HepG2 (cell line): ENCODE measurements around the gene OSR1. TPM values are rescaled to one million over a fixed set of nuclear protein-coding genes. Genes with fewer than 3 reads are reported as not detected.

Experiments used
- ATAC-seq: fragments of 200-7000 bp; cut with Tn5 transposase; 3 replicates; pipeline ENCODE4 v1.9.1; 2020; ENCODE audit warnings: mild to moderate bottlenecking, moderate library complexity
- BruUV-seq: library from RNA; stranded (reverse); fragments of 400-500 nt; replicated peaks from 2 replicates; lab custom pipeline; 2021; lab: Mats Ljungman, UMichigan
- CTCF ChIA-PET: fragments of 300-600 bp; formaldehyde crosslinking; extraction: SDS; loops from one replicate; lab custom pipeline; 2021; ENCODE audit warnings: low total read pairs, inconsistent platforms, low intra/inter-chr PET ratio; lab: Yijun Ruan, JAX
- POLR2A ChIA-PET: fragments of 350-600 bp; sonication (Branson Sonifier 250); formaldehyde crosslinking; loops from one replicate; lab custom pipeline; 2020; ENCODE audit warnings: antibody characterized with exemption, inconsistent platforms; lab: Yijun Ruan, JAX
- DNase-seq: peaks from one replicate; pipeline ENCODE4 v3.0.0-alpha.2; 2015; ENCODE audit warnings: low spot score
- FAIRE-seq: peaks from 3 replicates; lab custom pipeline; 2011; peaks lifted over from hg19 to GRCh38; lab: Jason Lieb, UNC
- H2AFZ ChIP-seq: one replicate; pipeline ENCODE4 v1.6.1; 2011; ENCODE audit warnings: low read length, inconsistent platforms
- H3K27ac ChIP-seq: fragments of 300-600 bp; 3 replicates; pipeline ENCODE4 v1.8.0; 2011; ENCODE audit warnings: mixed run types, mild to moderate bottlenecking, mixed read lengths, low read length, inconsistent platforms; ENCODE audit not compliant: insufficient read depth; ENCODE audit errors: extremely low read length
- H3K27me3 ChIP-seq, 2 experiments: fragments of 200-600 bp in 1 of 2; 2 replicates in 1 of 2; 3 replicates in 1 of 2; pipeline versions ENCODE4 v1.6.0 to v1.8.0; 2011; ENCODE audit warnings: low read length in 2 of 2, mild to moderate bottlenecking in 2 of 2, moderate library complexity in 2 of 2, inconsistent platforms in 1 of 2; ENCODE audit not compliant: insufficient read depth in 2 of 2, control insufficient read depth in 1 of 2
- H3K36me3 ChIP-seq, 2 experiments: fragments of 200-600 bp in 1 of 2; replicated peaks in 1 of 2; 2 replicates in 1 of 2; 3 replicates in 1 of 2; pipeline versions ENCODE4 v1.5.1 to v1.8.0; 2011; ENCODE audit warnings: low read length in 2 of 2, inconsistent platforms in 1 of 2; ENCODE audit not compliant: insufficient read depth in 2 of 2, control insufficient read depth in 1 of 2
- H3K4me1 ChIP-seq: 2 replicates; pipeline ENCODE4 v1.5.1; 2012; ENCODE audit warnings: low read length, inconsistent platforms; ENCODE audit not compliant: insufficient read depth
- H3K4me2 ChIP-seq: 2 replicates; pipeline ENCODE4 v1.6.0; 2011; ENCODE audit warnings: low read depth, low read length, inconsistent platforms
- H3K4me3 ChIP-seq, 3 experiments: fragments of 200-600 bp in 1 of 3; sonication (generic), shearing (Covaris generic) in 1 of 3; replicated peaks in 1 of 3; 2 replicates each; pipeline ENCODE4 v1.5.1; 2011 to 2016; ENCODE audit warnings: low read length in 3 of 3, inconsistent platforms in 2 of 3, low read depth in 2 of 3, mild to moderate bottlenecking in 2 of 3, control low read depth in 1 of 3, mixed read lengths in 1 of 3; ENCODE audit not compliant: insufficient read depth in 1 of 3
- H3K79me2 ChIP-seq: one replicate; pipeline ENCODE4 v1.6.1; 2011; ENCODE audit warnings: low read length, inconsistent platforms; ENCODE audit not compliant: insufficient read depth
- H3K9ac ChIP-seq: 2 replicates; pipeline ENCODE4 v1.6.0; 2011; ENCODE audit warnings: mild to moderate bottlenecking, low read depth, low read length, inconsistent platforms; ENCODE audit not compliant: insufficient read depth
- H3K9me3 ChIP-seq: 2 replicates; pipeline ENCODE4 v1.5.1; 2012; ENCODE audit warnings: mild to moderate bottlenecking, low read length
- H4K20me1 ChIP-seq: 2 replicates; pipeline ENCODE4 v1.6.0; 2011; ENCODE audit warnings: inconsistent platforms, mild to moderate bottlenecking, low read length, moderate library complexity; ENCODE audit not compliant: insufficient read depth
- CENPT ChIP-seq: sonication (generic); formaldehyde crosslinking; IDR thresholded peaks from 2 replicates; pipeline ENCODE4 v1.8.0; 2022; ENCODE audit warnings: low read depth, mild to moderate bottlenecking, moderate library complexity, missing genetic modification reagents
- MLX ChIP-seq: IDR thresholded peaks from 2 replicates; pipeline ENCODE4 v1.6.1; 2016
- MNT ChIP-seq: fragments of 450-650 bp; IDR thresholded peaks from 2 replicates; pipeline ENCODE4 v1.6.1; 2016
- RXRB ChIP-seq: IDR thresholded peaks from 2 replicates; pipeline ENCODE4 v1.6.1; 2016; ENCODE audit warnings: borderline replicate concordance, missing genetic modification reagents, missing compliant biosample characterization
- SALL2 ChIP-seq: sonication (generic); formaldehyde crosslinking; IDR thresholded peaks from 2 replicates; pipeline ENCODE4 v1.8.1; 2023; ENCODE audit warnings: mild to moderate bottlenecking, missing genetic modification reagents, inconsistent platforms
- ZFP36 ChIP-seq: fragments of 150-350 bp; IDR thresholded peaks from 2 replicates; pipeline ENCODE4 v1.6.1; 2018; ENCODE audit warnings: borderline replicate concordance, low read length, low read depth; ENCODE audit not compliant: partially characterized antibody
- ZFY ChIP-seq: sonication (generic); formaldehyde crosslinking; IDR thresholded peaks from 2 replicates; pipeline ENCODE4 v1.4.0; 2020; ENCODE audit warnings: missing genetic modification reagents
- ZNF484 ChIP-seq: sonication (generic); formaldehyde crosslinking; IDR thresholded peaks from 2 replicates; pipeline ENCODE4 v1.5.1; 2020; ENCODE audit warnings: mild to moderate bottlenecking, low read depth, missing genetic modification reagents, borderline replicate concordance
- WGBS: methylation state at CpG from one replicate; pipeline ENCODE4 v1.1.6; 2017; ENCODE audit warnings: low lambda C conversion rate; 5-methylcytosine and 5-hydroxymethylcytosine counted together
- in situ Hi-C: cut with HindIII; loops from 2 replicates; pipeline ENCODE4 v1.10.0; 2017; ENCODE audit warnings: low pct_unique_long_range_greater_than_20kb; ENCODE audit not compliant: extremely low pct_ligation_motif_present
- intact Hi-C: fragments of 100-400 bp; cut with micrococcal nuclease; formaldehyde crosslinking; loops from one replicate; pipeline ENCODE4 v1.10.0; 2022; ENCODE audit not compliant: unreplicated experiment
- polyA plus RNA-seq, 8 experiments: library from polyadenylated mRNA; depleted of rRNA in 3 of 8; stranded (reverse) in 7 of 8; unstranded in 1 of 8; fragments of >200 nt; fragmentation: Illumina TruSeq in 4 of 8; extraction: Trizol in 4 of 8; gene quantifications; 2 replicates each; pipeline versions ENCODE4 v1.2.1 to v1.2.3, GENCODE V29; 2011 to 2016; ENCODE audit warnings: low read depth in 4 of 8, missing spikeins in 1 of 8, mixed read lengths in 1 of 8; ENCODE audit not compliant: insufficient read depth in 1 of 8
- total RNA-seq, 5 experiments: library from RNA; depleted of rRNA; stranded (reverse); fragments of >200 nt; fragmentation: Illumina TruSeq; extraction: Trizol; gene quantifications; 2 replicates each; pipeline ENCODE4 v1.2.3, GENCODE V29; 2016; ENCODE audit warnings: low read depth in 1 of 5
- TF ChIP-seq, protein P1 (sequence below), 2 experiments: sonication (generic) in 1 of 2; formaldehyde crosslinking in 1 of 2; IDR thresholded peaks; 2 replicates each; pipeline versions ENCODE4 v1.6.1 to v1.9.0; 2014 to 2022; ENCODE audit warnings: antibody characterized with exemption in 1 of 2, borderline replicate concordance in 1 of 2, inconsistent platforms in 1 of 2, low read depth in 1 of 2, missing genetic modification reagents in 1 of 2
- TF ChIP-seq, protein P2 (sequence below): sonication (generic); formaldehyde crosslinking; IDR thresholded peaks from 2 replicates; pipeline ENCODE4 v1.4.0; 2020; ENCODE audit warnings: mild to moderate bottlenecking, missing genetic modification reagents

OSR1 gene
- total and polyA plus RNA-seq, 2 of the 13 experiments (the other 11 are each of a cell fraction or from before 2014, with no cell fraction given), result 0.63 to 1.1 TPM

DNA sequence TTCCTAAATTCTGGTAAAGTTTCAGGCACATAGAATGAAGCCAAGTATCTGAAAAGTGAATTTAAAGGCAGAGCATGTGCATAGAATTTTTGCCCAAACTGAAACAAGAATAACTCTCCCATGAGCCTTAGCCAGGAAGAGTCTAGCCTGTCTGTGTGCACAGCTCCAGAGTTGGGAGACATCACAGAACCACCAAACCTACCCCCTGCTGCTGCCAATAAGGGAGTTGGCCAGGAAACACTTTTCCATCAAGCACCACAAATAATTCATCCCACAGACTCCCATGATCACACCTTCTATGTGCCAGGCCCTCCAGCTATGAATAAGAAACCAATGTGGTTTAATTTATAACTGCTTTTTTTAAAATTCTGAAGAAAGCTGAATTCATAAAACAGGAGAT, 27.0 kb downstream of the OSR1 start (continued):
- TF ChIP-seq, protein P1, sequence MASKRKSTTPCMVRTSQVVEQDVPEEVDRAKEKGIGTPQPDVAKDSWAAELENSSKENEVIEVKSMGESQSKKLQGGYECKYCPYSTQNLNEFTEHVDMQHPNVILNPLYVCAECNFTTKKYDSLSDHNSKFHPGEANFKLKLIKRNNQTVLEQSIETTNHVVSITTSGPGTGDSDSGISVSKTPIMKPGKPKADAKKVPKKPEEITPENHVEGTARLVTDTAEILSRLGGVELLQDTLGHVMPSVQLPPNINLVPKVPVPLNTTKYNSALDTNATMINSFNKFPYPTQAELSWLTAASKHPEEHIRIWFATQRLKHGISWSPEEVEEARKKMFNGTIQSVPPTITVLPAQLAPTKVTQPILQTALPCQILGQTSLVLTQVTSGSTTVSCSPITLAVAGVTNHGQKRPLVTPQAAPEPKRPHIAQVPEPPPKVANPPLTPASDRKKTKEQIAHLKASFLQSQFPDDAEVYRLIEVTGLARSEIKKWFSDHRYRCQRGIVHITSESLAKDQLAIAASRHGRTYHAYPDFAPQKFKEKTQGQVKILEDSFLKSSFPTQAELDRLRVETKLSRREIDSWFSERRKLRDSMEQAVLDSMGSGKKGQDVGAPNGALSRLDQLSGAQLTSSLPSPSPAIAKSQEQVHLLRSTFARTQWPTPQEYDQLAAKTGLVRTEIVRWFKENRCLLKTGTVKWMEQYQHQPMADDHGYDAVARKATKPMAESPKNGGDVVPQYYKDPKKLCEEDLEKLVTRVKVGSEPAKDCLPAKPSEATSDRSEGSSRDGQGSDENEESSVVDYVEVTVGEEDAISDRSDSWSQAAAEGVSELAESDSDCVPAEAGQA (IDR thresholded peaks at IDR 0.05; ENCODE audit: low read depth), result no peak
- TF ChIP-seq, protein P1 (CRISPR knock-in tag; IDR thresholded peaks at IDR 0.05; ENCODE audit: borderline replicate concordance), result no peak
- TF ChIP-seq RXRB (no peak), ZNF484 (no peak), MNT (no peak), SALL2 (CRISPR knock-in tag) (no peak)
- TF ChIP-seq, all 625 proteins: peak for 0

DNA sequence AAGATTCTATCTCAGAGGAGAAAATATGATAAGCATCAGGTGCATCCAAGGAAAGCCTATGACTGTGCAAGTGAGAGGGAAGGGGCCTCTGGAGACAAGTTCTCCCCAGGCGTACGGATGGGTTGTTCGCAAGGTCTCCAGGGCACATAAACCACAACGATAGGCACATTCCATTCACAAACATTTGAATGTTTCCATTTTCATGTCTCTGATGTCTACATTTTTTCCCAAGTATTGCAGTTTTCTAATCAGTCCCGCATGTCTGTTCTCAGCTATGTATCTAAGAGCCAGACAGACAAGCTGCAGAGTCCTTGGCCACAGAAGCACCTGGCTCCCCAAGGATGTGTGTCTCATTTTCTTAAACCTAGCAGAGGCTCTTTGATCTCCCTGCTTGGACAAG, 28.0 kb downstream of the OSR1 start:
- intact Hi-C loops, result no loop called here
- POLR2A ChIA-PET, result no interaction called here
- WGBS, result 84% methylated on average over 5 of the region's 5 CpGs
- TF ChIP-seq MLX (CRISPR knock-in tag) (no peak), ZFY (no peak), CENPT (no peak), ZFP36 (no peak)
- TF ChIP-seq, protein P2, sequence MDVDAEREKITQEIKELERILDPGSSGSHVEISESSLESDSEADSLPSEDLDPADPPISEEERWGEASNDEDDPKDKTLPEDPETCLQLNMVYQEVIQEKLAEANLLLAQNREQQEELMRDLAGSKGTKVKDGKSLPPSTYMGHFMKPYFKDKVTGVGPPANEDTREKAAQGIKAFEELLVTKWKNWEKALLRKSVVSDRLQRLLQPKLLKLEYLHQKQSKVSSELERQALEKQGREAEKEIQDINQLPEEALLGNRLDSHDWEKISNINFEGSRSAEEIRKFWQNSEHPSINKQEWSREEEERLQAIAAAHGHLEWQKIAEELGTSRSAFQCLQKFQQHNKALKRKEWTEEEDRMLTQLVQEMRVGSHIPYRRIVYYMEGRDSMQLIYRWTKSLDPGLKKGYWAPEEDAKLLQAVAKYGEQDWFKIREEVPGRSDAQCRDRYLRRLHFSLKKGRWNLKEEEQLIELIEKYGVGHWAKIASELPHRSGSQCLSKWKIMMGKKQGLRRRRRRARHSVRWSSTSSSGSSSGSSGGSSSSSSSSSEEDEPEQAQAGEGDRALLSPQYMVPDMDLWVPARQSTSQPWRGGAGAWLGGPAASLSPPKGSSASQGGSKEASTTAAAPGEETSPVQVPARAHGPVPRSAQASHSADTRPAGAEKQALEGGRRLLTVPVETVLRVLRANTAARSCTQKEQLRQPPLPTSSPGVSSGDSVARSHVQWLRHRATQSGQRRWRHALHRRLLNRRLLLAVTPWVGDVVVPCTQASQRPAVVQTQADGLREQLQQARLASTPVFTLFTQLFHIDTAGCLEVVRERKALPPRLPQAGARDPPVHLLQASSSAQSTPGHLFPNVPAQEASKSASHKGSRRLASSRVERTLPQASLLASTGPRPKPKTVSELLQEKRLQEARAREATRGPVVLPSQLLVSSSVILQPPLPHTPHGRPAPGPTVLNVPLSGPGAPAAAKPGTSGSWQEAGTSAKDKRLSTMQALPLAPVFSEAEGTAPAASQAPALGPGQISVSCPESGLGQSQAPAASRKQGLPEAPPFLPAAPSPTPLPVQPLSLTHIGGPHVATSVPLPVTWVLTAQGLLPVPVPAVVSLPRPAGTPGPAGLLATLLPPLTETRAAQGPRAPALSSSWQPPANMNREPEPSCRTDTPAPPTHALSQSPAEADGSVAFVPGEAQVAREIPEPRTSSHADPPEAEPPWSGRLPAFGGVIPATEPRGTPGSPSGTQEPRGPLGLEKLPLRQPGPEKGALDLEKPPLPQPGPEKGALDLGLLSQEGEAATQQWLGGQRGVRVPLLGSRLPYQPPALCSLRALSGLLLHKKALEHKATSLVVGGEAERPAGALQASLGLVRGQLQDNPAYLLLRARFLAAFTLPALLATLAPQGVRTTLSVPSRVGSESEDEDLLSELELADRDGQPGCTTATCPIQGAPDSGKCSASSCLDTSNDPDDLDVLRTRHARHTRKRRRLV (CRISPR knock-in tag), result no peak

More for the DNA sequence above, 28.0 kb downstream of the OSR1 start:
- DNase-seq (no peak), ATAC-seq (no peak), FAIRE-seq (no peak)
- no peaks in the 10 kb centered on the region for H3K36me3 ChIP-seq
- H3K4me1 ChIP-seq, result no peaks in the 10 kb centered on the region
- H3K4me3 ChIP-seq, result no peak overlapping the region
- H3K27ac ChIP-seq, result no peak overlapping the region
- H3K27me3 ChIP-seq, result no peaks in the 10 kb centered on the region; a peak in 1 of 5 replicates
- H3K9ac ChIP-seq, result no peak overlapping the region
- CTCF ChIA-PET, result no interaction called here
- H2AFZ ChIP-seq, result no peak overlapping the region
- no peaks in the 10 kb centered on the region for H3K9me3 ChIP-seq
- in situ Hi-C loops, result no loop called here
- no TSS peak for BruUV-seq
- H3K4me2 ChIP-seq, result no peak overlapping the region
- H3K79me2 ChIP-seq, result no peaks in the 10 kb centered on the region
- no peaks in the 10 kb centered on the region for H4K20me1 ChIP-seq
